MM.1S (cell line): ENCODE data around the gene P4HA1.
"Not testable (repeated sequence)": the region's sequence is repeated elsewhere in the genome, so short reads cannot be mapped to it uniquely, and the experiment has no call there.

Experiments
- DNase-seq: peaks from one replicate; pipeline ENCODE4 v3.0.0-alpha.2; 2015
- H2AFZ ChIP-seq: fragments of 300-600 bp; sonication (generic); 2 replicates; pipeline ENCODE4 v1.6.0; 2016; ENCODE audit warnings: antibody characterized with exemption, low read length
- H3F3A ChIP-seq: fragments of 300-600 bp; sonication (generic); 2 replicates; pipeline ENCODE4 v1.6.1; 2016; ENCODE audit warnings: mild to moderate bottlenecking, antibody characterized with exemption, low read length, moderate library complexity, mixed read lengths; ENCODE audit not compliant: insufficient read depth
- H3K27ac ChIP-seq: fragments of 300-600 bp; sonication (generic); 2 replicates; pipeline ENCODE4 v1.5.1; 2016; ENCODE audit warnings: mild to moderate bottlenecking, low read length
- H3K27me3 ChIP-seq: fragments of 300-600 bp; sonication (generic); replicated peaks from 2 replicates; pipeline ENCODE4 v1.6.0; 2016; ENCODE audit warnings: low read length; ENCODE audit not compliant: insufficient read depth
- H3K36me3 ChIP-seq: fragments of 300-600 bp; sonication (generic); replicated peaks from 2 replicates; pipeline ENCODE4 v1.6.1; 2016; ENCODE audit warnings: mild to moderate bottlenecking, low read length, mixed read lengths; ENCODE audit not compliant: insufficient read depth
- H3K4me1 ChIP-seq: fragments of 300-600 bp; sonication (generic); 2 replicates; pipeline ENCODE4 v1.6.1; 2016; ENCODE audit warnings: low read length, mixed read lengths
- H3K4me2 ChIP-seq: fragments of 300-600 bp; sonication (generic); 2 replicates; pipeline ENCODE4 v1.6.0; 2016; ENCODE audit warnings: low read depth, low read length
- H3K4me3 ChIP-seq: fragments of 300-600 bp; sonication (generic); 2 replicates; pipeline ENCODE4 v1.5.1; 2016; ENCODE audit warnings: low read length, mixed read lengths
- H3K79me2 ChIP-seq: fragments of 300-600 bp; sonication (generic); 2 replicates; pipeline ENCODE4 v1.6.1; 2016; ENCODE audit warnings: mixed run types, low read length, mixed read lengths
- H3K9ac ChIP-seq: fragments of 300-600 bp; sonication (generic); 2 replicates; pipeline ENCODE4 v1.6.1; 2016; ENCODE audit warnings: low read length, mixed read lengths
- H3K9me2 ChIP-seq: fragments of 300-600 bp; sonication (generic); replicated peaks from 2 replicates; pipeline ENCODE4 v1.6.1; 2016; ENCODE audit warnings: mild to moderate bottlenecking, low read length, mixed read lengths; ENCODE audit not compliant: insufficient read depth
- H3K9me3 ChIP-seq: fragments of 300-600 bp; sonication (generic); replicated peaks from 2 replicates; pipeline ENCODE4 v1.6.1; 2016; ENCODE audit warnings: mild to moderate bottlenecking, low read length, mixed read lengths; ENCODE audit not compliant: insufficient read depth
- H4K20me1 ChIP-seq: fragments of 300-600 bp; sonication (generic); 2 replicates; pipeline ENCODE4 v1.6.1; 2016; ENCODE audit warnings: mild to moderate bottlenecking, low read length, moderate library complexity, mixed read lengths; ENCODE audit not compliant: insufficient read depth
- EZH2 ChIP-seq: fragments of 300-600 bp; sonication (generic); optimal IDR thresholded peaks from 2 replicates; pipeline ENCODE3; 2017; ENCODE audit warnings: low read depth, mild to moderate bottlenecking, antibody characterized with exemption, low read length, mixed read lengths
- EZH2phosphoT487 ChIP-seq: fragments of 300-600 bp; sonication (generic); IDR thresholded peaks from 2 replicates; pipeline ENCODE4 v1.6.1; 2018; ENCODE audit warnings: antibody characterized with exemption, low read length
- TF ChIP-seq, protein P1 (sequence below): fragments of 300-600 bp; sonication (generic); IDR thresholded peaks from 2 replicates; pipeline ENCODE4 v1.5.1; 2016; ENCODE audit warnings: antibody characterized with exemption, low read length, mixed read lengths

P4HA1 gene

DNA sequence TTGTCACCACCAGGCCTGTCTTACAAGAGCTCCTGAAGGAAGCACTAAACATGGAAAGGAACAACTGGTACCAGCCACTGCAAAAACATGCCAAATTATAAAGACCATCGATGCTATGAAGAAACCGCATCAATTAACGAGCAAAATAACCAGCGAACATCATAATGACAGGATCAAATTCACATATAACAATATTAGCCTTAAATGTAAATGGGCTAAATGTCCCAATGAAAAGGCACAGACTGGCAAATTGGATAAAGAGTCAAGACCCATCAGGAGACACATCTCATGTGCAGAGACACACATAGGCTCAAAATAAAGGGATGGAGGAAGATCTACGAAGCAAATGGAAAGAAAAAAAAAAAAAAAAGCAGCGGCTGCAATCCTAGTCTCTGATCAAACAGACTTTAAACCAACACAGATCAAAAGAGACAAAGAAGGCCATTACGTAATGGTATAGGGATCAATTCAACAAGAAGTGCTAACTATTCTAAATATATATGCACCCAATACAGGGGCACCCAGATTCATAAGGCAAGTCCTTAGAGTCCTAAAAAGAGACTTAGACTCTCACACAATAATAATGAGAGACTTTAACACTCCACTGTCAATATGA, 73.1 kb downstream of the P4HA1 start:
- not testable (repeated sequence) for DNase-seq, H3K9ac ChIP-seq, H3K27ac ChIP-seq, H4K20me1 ChIP-seq, H3K9me2 ChIP-seq, H3K27me3 ChIP-seq, H3K4me3 ChIP-seq, H2AFZ ChIP-seq, H3K79me2 ChIP-seq, H3K9me3 ChIP-seq, H3K4me2 ChIP-seq, H3F3A ChIP-seq, H3K36me3 ChIP-seq, H3K4me1 ChIP-seq

- not testable (repeated sequence) for H3K27ac ChIP-seq, DNase-seq
Measured at GRCh38 chr10:73022961-73023360, 73.7 kb downstream of the P4HA1 start.

DNA sequence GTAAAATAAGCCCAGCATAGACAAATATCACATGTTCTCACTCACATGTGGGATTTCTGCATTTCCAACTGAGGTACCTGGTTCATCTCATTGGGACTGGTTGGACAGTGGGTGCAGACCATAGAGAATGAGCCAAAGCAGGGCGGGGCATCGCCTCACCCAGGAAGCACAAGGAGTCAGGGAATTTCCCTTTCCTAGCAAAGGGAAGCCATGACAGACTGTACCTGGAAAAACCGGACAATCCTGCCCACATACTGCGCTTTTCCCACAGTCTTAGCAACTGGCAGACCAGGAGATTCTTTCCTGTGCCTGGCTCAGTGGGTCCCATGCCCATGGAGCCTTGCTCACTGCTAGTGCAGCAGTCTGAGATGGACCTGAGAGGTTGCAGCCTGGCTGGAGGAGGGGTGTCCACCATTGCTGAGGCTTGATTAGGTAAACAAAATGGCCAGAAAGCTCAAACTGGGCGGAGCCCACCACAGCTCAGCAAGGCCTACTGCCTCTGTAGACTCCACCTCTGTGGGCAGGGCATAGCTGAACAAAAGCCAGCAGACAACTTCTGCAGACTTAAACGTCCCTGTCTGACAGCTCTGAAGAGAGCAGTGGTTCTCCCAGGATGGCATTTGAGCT, 75.0 kb downstream of the P4HA1 start:
- H3K4me2 ChIP-seq, H3K9me3 ChIP-seq, H2AFZ ChIP-seq, DNase-seq, H3K79me2 ChIP-seq, H3K4me1 ChIP-seq, H3K27ac ChIP-seq, H3K9ac ChIP-seq, H3K4me3 ChIP-seq, H3F3A ChIP-seq, H3K36me3 ChIP-seq, H3K9me2 ChIP-seq, H3K27me3 ChIP-seq, H4K20me1 ChIP-seq: not testable (repeated sequence)

More at GRCh38 chr10:73022961-73023360, 73.7 kb downstream of the P4HA1 start:
- not testable (repeated sequence) for H3K9ac ChIP-seq, H3K9me3 ChIP-seq, H3K4me1 ChIP-seq, H3F3A ChIP-seq, H3K79me2 ChIP-seq, H2AFZ ChIP-seq, H3K27me3 ChIP-seq, H4K20me1 ChIP-seq, H3K9me2 ChIP-seq, H3K4me3 ChIP-seq, H3K36me3 ChIP-seq, H3K4me2 ChIP-seq

- Histone ChIP-seq H3K27ac (no peak overlapping the region), H3K4me1 (no peaks in the 10 kb centered on the region), H2AFZ (no peak overlapping the region), H3K27me3 (no peaks in the 10 kb centered on the region), H3K36me3 (no peaks in the 10 kb centered on the region), H3K79me2 (no peaks in the 10 kb centered on the region), H3K9me2 (no peaks in the 10 kb centered on the region), H3K4me3 (no peak overlapping the region), H4K20me1 (no peaks in the 10 kb centered on the region), H3K4me2 (no peak overlapping the region), H3K9me3 (no peaks in the 10 kb centered on the region), H3K9ac (no peak overlapping the region), H3F3A (no peaks in the 10 kb centered on the region)
- TF ChIP-seq EZH2, result no peak
- no peak for DNase-seq
Measured at GRCh38 chr10:73021050-73021449, 75.6 kb downstream of the P4HA1 start.

GRCh38 chr10:73019100-73019499, 77.6 kb downstream of the P4HA1 start:
- no peak for DNase-seq
- H3F3A ChIP-seq, result no peaks in the 10 kb centered on the region
- no peaks in the 10 kb centered on the region for H3K4me1 ChIP-seq
- TF ChIP-seq, protein P1, sequence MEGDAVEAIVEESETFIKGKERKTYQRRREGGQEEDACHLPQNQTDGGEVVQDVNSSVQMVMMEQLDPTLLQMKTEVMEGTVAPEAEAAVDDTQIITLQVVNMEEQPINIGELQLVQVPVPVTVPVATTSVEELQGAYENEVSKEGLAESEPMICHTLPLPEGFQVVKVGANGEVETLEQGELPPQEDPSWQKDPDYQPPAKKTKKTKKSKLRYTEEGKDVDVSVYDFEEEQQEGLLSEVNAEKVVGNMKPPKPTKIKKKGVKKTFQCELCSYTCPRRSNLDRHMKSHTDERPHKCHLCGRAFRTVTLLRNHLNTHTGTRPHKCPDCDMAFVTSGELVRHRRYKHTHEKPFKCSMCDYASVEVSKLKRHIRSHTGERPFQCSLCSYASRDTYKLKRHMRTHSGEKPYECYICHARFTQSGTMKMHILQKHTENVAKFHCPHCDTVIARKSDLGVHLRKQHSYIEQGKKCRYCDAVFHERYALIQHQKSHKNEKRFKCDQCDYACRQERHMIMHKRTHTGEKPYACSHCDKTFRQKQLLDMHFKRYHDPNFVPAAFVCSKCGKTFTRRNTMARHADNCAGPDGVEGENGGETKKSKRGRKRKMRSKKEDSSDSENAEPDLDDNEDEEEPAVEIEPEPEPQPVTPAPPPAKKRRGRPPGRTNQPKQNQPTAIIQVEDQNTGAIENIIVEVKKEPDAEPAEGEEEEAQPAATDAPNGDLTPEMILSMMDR, result no peak
- TF ChIP-seq EZH2phosphoT487, result no peak
- no peak for TF ChIP-seq EZH2
- no peaks in the 10 kb centered on the region for H4K20me1 ChIP-seq
- no peak overlapping the region for H2AFZ ChIP-seq
- H3K9ac ChIP-seq, result no peak overlapping the region
- H3K36me3 ChIP-seq, result no peaks in the 10 kb centered on the region
- no peaks in the 10 kb centered on the region for H3K27me3 ChIP-seq
- no peaks in the 10 kb centered on the region for H3K79me2 ChIP-seq
- H3K27ac ChIP-seq, result no peak overlapping the region
- no peaks in the 10 kb centered on the region for H3K9me2 ChIP-seq
- H3K9me3 ChIP-seq, result no peaks in the 10 kb centered on the region
- H3K4me2 ChIP-seq, result no peak overlapping the region
- H3K4me3 ChIP-seq, result no peak overlapping the region
